Renal cortex interstitium (tissue), 11 donors: Measurements from ENCODE around the gene TTC23. TPM values are rescaled to one million over a fixed set of nuclear protein-coding genes. Genes with fewer than 3 reads are reported as not detected.

Source experiments
- DNase-seq, 11 donors: peaks; one replicate each; pipeline ENCODE4 v3.0.0-alpha.2; 2013; ENCODE audit warnings: low read depth in 9 of 11, low spot score in 4 of 11; ENCODE audit errors: extremely low read depth in 1 of 11
- polyA plus RNA-seq, 3 donors: library from polyadenylated mRNA; unstranded; fragments of 120-200 nt; gene quantifications; one replicate each; pipeline ENCODE4 v1.2.1, GENCODE V29; 2013; ENCODE audit not compliant: insufficient read length in 3 of 3

TTC23 gene
- polyA plus RNA-seq, 3 donors = 29.3 to 35.4 (median 32.3) TPM

GRCh38 chr15:99098991-99099390 is 150.4 kb downstream of the TTC23 start:
- DNase-seq = no peak

- no peak for DNase-seq
Measured at GRCh38 chr15:99098426-99098825, 151.0 kb downstream of the TTC23 start.

- no peak for DNase-seq
Measured at GRCh38 chr15:99097441-99098410, 151.7 kb downstream of the TTC23 start.

- no peak for DNase-seq
Measured at GRCh38 chr15:99096894-99097426, 152.4 kb downstream of the TTC23 start.

- no peak for DNase-seq
Measured at GRCh38 chr15:99096173-99096893, 153.0 kb downstream of the TTC23 start.

- no peak for DNase-seq
Measured at GRCh38 chr15:99095626-99096025, 153.8 kb downstream of the TTC23 start.

- no peak for DNase-seq
Measured at GRCh38 chr15:99092554-99093172, 156.7 kb downstream of the TTC23 start.

- no peak for DNase-seq
Measured at GRCh38 chr15:99090938-99091337, 158.4 kb downstream of the TTC23 start.

- no peak for DNase-seq
Measured at GRCh38 chr15:99090011-99090699, 159.2 kb downstream of the TTC23 start.

GRCh38 chr15:99087405-99087943 is 161.9 kb downstream of the TTC23 start:
- DNase-seq = no peak

- DNase-seq = no peak
Measured at GRCh38 chr15:99086327-99086667, 163.1 kb downstream of the TTC23 start.

Other genes starting within 250 kb of the TTC23 start
- gene PGPEP1L, start 241.8 kb downstream of the TTC23 start, polyA plus RNA-seq = under 1 TPM; 0.13 to 0.51 (median 0.25) TPM
- gene SYNM, start 144.5 kb downstream of the TTC23 start, polyA plus RNA-seq = 1 to 10 TPM; 1.8 to 2.2 (median 1.9) TPM
- gene LRRC28, start 1.9 kb upstream of the TTC23 start, polyA plus RNA-seq = 10 to 100 TPM; 34.7 to 39.3 (median 35.8) TPM